Liver (tissue), 9 donors: ENCODE data around the gene MEOX1. TPM values are rescaled to one million over a fixed set of nuclear protein-coding genes. Genes with fewer than 3 reads are reported as not detected.

Experiments used
- DNase-seq: peaks from one replicate; pipeline ENCODE4 v3.0.0-alpha.2; 2017; ENCODE audit warnings: low spot score
- H3K27ac ChIP-seq, 2 donors: one replicate each; pipeline ENCODE4 v1.7.0; 2013; ENCODE audit warnings: inconsistent platforms in 2 of 2, low read length in 2 of 2, control low read depth in 1 of 2, low read depth in 1 of 2, mild to moderate bottlenecking in 1 of 2
- H3K27me3 ChIP-seq, 4 donors: one replicate each; pipeline versions ENCODE4 v1.6.1 to v1.7.0; 2013; ENCODE audit warnings: low read length in 3 of 4, inconsistent platforms in 1 of 4, mild to moderate bottlenecking in 1 of 4, moderate library complexity in 1 of 4; ENCODE audit not compliant: control insufficient read depth in 4 of 4, insufficient read depth in 4 of 4
- H3K36me3 ChIP-seq, 4 donors: one replicate each; pipeline versions ENCODE4 v1.6.1 to v1.7.0; 2013; ENCODE audit warnings: low read length in 3 of 4, mild to moderate bottlenecking in 3 of 4, low read depth in 1 of 4, moderate library complexity in 1 of 4; ENCODE audit not compliant: control insufficient read depth in 4 of 4, insufficient read depth in 3 of 4
- H3K4me1 ChIP-seq, 4 donors: one replicate each; pipeline versions ENCODE4 v1.6.1 to v1.7.0; 2013; ENCODE audit warnings: low read length in 3 of 4, mild to moderate bottlenecking in 3 of 4, moderate library complexity in 1 of 4; ENCODE audit not compliant: control insufficient read depth in 4 of 4, insufficient read depth in 4 of 4
- H3K4me3 ChIP-seq, 3 donors: one replicate each; pipeline versions ENCODE4 v1.6.1 to v1.7.0; 2013; ENCODE audit warnings: low read length in 3 of 3, control low read depth in 1 of 3, low read depth in 1 of 3, mild to moderate bottlenecking in 1 of 3
- H3K9ac ChIP-seq, 2 donors: one replicate each; pipeline ENCODE4 v1.7.0; 2013; ENCODE audit warnings: low read length in 2 of 2, mild to moderate bottlenecking in 2 of 2, moderate library complexity in 2 of 2, control low read depth in 1 of 2, low read depth in 1 of 2
- H3K9me3 ChIP-seq, 4 donors: one replicate each; pipeline versions ENCODE4 v1.6.1 to v1.7.0; 2013; ENCODE audit warnings: low read length in 3 of 4; ENCODE audit not compliant: control insufficient read depth in 4 of 4
- CTCF ChIP-seq: fragments of 150-350 bp; IDR thresholded peaks from 2 replicates; pipeline ENCODE4 v1.5.1; 2017; ENCODE audit warnings: improper control_type of control experiment, low read depth, low read length; ENCODE audit not compliant: missing input control
- EGR1 ChIP-seq, 2 donors: IDR thresholded peaks; 2 replicates each; pipeline ENCODE4 v1.6.1; 2016 to 2018; ENCODE audit warnings: antibody characterized with exemption in 2 of 2, low read depth in 2 of 2
- FOXA1 ChIP-seq: IDR thresholded peaks from 2 replicates; pipeline ENCODE4 v1.6.1; 2016; ENCODE audit warnings: antibody characterized with exemption
- FOXA2 ChIP-seq: IDR thresholded peaks from 2 replicates; pipeline ENCODE4 v1.6.1; 2016; ENCODE audit warnings: antibody characterized with exemption
- GABPA ChIP-seq, 2 donors: IDR thresholded peaks in 1 of 2; conservative IDR thresholded peaks in 1 of 2; 2 replicates each; pipeline ENCODE4 v1.6.1; 2016; ENCODE audit warnings: antibody characterized with exemption in 2 of 2, mild to moderate bottlenecking in 1 of 2, moderate library complexity in 1 of 2
- HNF4A ChIP-seq, 2 donors: conservative IDR thresholded peaks; 2 replicates each; pipeline ENCODE4 v1.6.1; 2016; ENCODE audit warnings: antibody characterized with exemption in 2 of 2, mild to moderate bottlenecking in 2 of 2
- HNF4G ChIP-seq: IDR thresholded peaks from 2 replicates; pipeline ENCODE4 v1.6.1; 2016; ENCODE audit warnings: antibody characterized with exemption
- JUND ChIP-seq, 2 donors: IDR thresholded peaks; 2 replicates each; pipeline ENCODE4 v1.6.1; 2016; ENCODE audit warnings: antibody characterized with exemption in 2 of 2
- MAX ChIP-seq: IDR thresholded peaks from 2 replicates; pipeline ENCODE4 v1.6.1; 2016; ENCODE audit warnings: antibody characterized with exemption
- NR2F2 ChIP-seq: IDR thresholded peaks from 2 replicates; pipeline ENCODE4 v1.6.1; 2016; ENCODE audit warnings: antibody characterized with exemption
- RAD21 ChIP-seq, 2 donors: IDR thresholded peaks; 2 replicates each; pipeline ENCODE4 v1.6.1; 2016; ENCODE audit warnings: antibody characterized with exemption in 2 of 2, mild to moderate bottlenecking in 2 of 2
- REST ChIP-seq: IDR thresholded peaks from 2 replicates; pipeline ENCODE4 v1.6.1; 2016; ENCODE audit warnings: antibody characterized with exemption, mild to moderate bottlenecking
- RXRA ChIP-seq, 2 donors: IDR thresholded peaks; 2 replicates each; pipeline ENCODE4 v1.6.1; 2017 to 2018; ENCODE audit warnings: antibody characterized with exemption in 2 of 2, mild to moderate bottlenecking in 1 of 2
- SP1 ChIP-seq: IDR thresholded peaks from 2 replicates; pipeline ENCODE4 v1.6.1; 2018; ENCODE audit warnings: antibody characterized with exemption, mild to moderate bottlenecking
- TAF1 ChIP-seq: conservative IDR thresholded peaks from 2 replicates; pipeline ENCODE4 v1.6.1; 2016; ENCODE audit warnings: antibody characterized with exemption, mild to moderate bottlenecking
- YY1 ChIP-seq: IDR thresholded peaks from 2 replicates; pipeline ENCODE4 v1.6.1; 2016; ENCODE audit warnings: antibody characterized with exemption, mild to moderate bottlenecking
- WGBS: extraction: QIAGEN DNeasy Blood & Tissue Kit; methylation state at CpG from one replicate; pipeline ENCODE4 v1.1.7; 2013; 5-methylcytosine and 5-hydroxymethylcytosine counted together
- polyA plus RNA-seq, 2 donors: library from polyadenylated mRNA; stranded (reverse) in 1 of 2; unstranded in 1 of 2; fragments of 200-250 nt in 1 of 2; fragments of >200 nt in 1 of 2; fragmentation: Nextera tagmentation in 1 of 2; extraction: Ambion mirVana in 1 of 2; gene quantifications; one replicate each; pipeline versions ENCODE4 v1.2.1 to v1.2.3, GENCODE V29; 2013 to 2015
- total RNA-seq, 2 donors: library from RNA; depleted of rRNA; stranded (reverse); fragments of >200 nt; gene quantifications; one replicate each; pipeline ENCODE4 v1.2.3, GENCODE V29; 2014
- TF ChIP-seq, protein P1 (sequence below): IDR thresholded peaks from 2 replicates; pipeline ENCODE4 v1.6.1; 2016; ENCODE audit warnings: antibody characterized with exemption
- TF ChIP-seq, protein P2 (sequence below): IDR thresholded peaks from 2 replicates; pipeline ENCODE4 v1.6.1; 2016; ENCODE audit warnings: antibody characterized with exemption
- donor health status: healthy.
- donor health status: healthy.
- donor health status: healthy.
- donor health status: healthy.
- donor health status: healthy.

The MEOX1 gene
- total and polyA plus RNA-seq, 4 donors, result 0.05 to 0.33 TPM; not detected in 2

DNA sequence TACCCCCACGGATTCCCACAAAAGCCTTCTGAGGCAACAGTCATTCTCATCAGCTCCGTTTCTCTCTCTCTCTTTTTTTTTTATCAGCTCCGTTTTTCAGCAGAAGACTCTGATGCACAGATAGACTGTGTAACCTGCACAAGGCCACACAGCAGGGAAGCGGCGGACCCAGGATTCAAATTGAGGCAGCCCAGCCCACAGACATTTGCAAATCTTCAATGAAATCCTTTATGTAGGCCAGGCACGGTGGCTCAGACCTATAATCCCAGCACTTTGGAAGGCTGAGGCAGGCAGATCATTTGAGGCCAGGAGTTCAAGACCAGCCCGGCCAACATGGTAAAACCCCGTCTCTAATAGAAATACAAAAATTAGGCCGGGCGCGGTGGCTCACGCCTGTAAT, 2.4 kb upstream of the MEOX1 start:
- no peaks in the 10 kb centered on the region for H3K27me3 ChIP-seq
- no peak overlapping the region for H3K9ac ChIP-seq
- H3K27ac ChIP-seq, result no peak overlapping the region
- H3K4me3 ChIP-seq, result no peak overlapping the region
- TF ChIP-seq SP1 (no peak), FOXA1 (no peak), GABPA (IDR thresholded peaks at IDR 0.05 in 1 of 2, conservative IDR thresholded peaks at IDR 0.05 in 1 of 2) (no peak), FOXA2 (no peak), JUND (IDR thresholded peaks at IDR 0.05) (no peak), RAD21 (IDR thresholded peaks at IDR 0.05) (no peak), EGR1 (IDR thresholded peaks at IDR 0.05; ENCODE audit: low read depth in 2 of 2) (no peak)
- TF ChIP-seq, protein P1, sequence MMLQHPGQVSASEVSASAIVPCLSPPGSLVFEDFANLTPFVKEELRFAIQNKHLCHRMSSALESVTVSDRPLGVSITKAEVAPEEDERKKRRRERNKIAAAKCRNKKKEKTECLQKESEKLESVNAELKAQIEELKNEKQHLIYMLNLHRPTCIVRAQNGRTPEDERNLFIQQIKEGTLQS, result no peak
- H3K36me3 ChIP-seq, result no peaks in the 10 kb centered on the region
- H3K9me3 ChIP-seq, result no peaks in the 10 kb centered on the region
- DNase-seq, result no peak
- 88% methylated on average over 12 of the region's 12 CpGs for WGBS
- no peaks in the 10 kb centered on the region for H3K4me1 ChIP-seq

DNA sequence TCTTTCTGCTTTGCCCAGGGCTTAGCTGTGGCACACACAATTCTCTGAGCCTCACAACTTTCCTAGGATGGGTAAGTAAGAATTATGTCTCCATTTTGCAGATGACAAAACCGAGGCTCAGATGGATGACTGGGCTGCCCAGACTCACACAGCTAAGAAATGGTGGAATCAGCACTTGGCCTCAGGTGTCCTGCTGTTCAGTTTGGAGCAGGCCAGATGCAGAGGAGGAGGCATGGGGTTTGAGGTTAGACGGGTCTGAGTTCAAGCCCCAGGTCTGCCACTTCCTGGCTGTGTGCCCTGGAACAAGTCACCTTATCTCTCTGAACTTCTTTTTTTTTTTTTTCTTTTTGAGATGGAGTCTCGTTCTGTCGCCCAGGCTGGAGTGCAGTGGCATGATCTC, 1.7 kb upstream of the MEOX1 start:
- DNase-seq, result no peak
- Histone ChIP-seq H3K27ac (no peak overlapping the region), H3K4me1 (no peaks in the 10 kb centered on the region), H3K36me3 (no peaks in the 10 kb centered on the region), H3K9me3 (no peaks in the 10 kb centered on the region), H3K27me3 (no peaks in the 10 kb centered on the region), H3K9ac (no peak overlapping the region), H3K4me3 (no peak overlapping the region)
- no peak for TF ChIP-seq GABPA (IDR thresholded peaks at IDR 0.05 in 1 of 2, conservative IDR thresholded peaks at IDR 0.05 in 1 of 2)
- TF ChIP-seq REST, result no peak
- no peak for TF ChIP-seq CTCF
- TF ChIP-seq RAD21 (IDR thresholded peaks at IDR 0.05), result no peak
- no peak for TF ChIP-seq EGR1 (IDR thresholded peaks at IDR 0.05; ENCODE audit: low read depth in 2 of 2)
- TF ChIP-seq FOXA1, result no peak
- no peak for TF ChIP-seq YY1
- no peak for TF ChIP-seq JUND (IDR thresholded peaks at IDR 0.05)
- TF ChIP-seq, protein P2, sequence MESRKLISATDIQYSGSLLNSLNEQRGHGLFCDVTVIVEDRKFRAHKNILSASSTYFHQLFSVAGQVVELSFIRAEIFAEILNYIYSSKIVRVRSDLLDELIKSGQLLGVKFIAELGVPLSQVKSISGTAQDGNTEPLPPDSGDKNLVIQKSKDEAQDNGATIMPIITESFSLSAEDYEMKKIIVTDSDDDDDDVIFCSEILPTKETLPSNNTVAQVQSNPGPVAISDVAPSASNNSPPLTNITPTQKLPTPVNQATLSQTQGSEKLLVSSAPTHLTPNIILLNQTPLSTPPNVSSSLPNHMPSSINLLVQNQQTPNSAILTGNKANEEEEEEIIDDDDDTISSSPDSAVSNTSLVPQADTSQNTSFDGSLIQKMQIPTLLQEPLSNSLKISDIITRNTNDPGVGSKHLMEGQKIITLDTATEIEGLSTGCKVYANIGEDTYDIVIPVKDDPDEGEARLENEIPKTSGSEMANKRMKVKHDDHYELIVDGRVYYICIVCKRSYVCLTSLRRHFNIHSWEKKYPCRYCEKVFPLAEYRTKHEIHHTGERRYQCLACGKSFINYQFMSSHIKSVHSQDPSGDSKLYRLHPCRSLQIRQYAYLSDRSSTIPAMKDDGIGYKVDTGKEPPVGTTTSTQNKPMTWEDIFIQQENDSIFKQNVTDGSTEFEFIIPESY, result no peak
- TF ChIP-seq SP1, result no peak
- no peak for TF ChIP-seq HNF4G
- no peak for TF ChIP-seq MAX
- no peak for TF ChIP-seq RXRA (IDR thresholded peaks at IDR 0.05)
- no peak for TF ChIP-seq HNF4A (conservative IDR thresholded peaks at IDR 0.05)
- no peak for TF ChIP-seq FOXA2
- TF ChIP-seq NR2F2, result no peak
- TF ChIP-seq, protein P1, result no peak
- no peak for TF ChIP-seq TAF1
- whole genome bisulfite sequencing, result 93% methylated on average over 4 of the region's 4 CpGs
